Mucosa of rectum (tissue), 2 donors: ENCODE data around the gene NDUFB10.
A peak's percentile ranks its signal among the peaks of the same experiment; 100 is the strongest.

Experiments used
- H3K27ac ChIP-seq, 2 donors: one replicate each; pipeline ENCODE4 v1.7.0; 2013; ENCODE audit warnings: inconsistent platforms in 2 of 2, low read depth in 2 of 2, low read length in 2 of 2
- H3K27me3 ChIP-seq, 2 donors: one replicate each; pipeline ENCODE4 v1.7.0; 2013; ENCODE audit warnings: low read length in 2 of 2; ENCODE audit not compliant: control insufficient read depth in 2 of 2, insufficient read depth in 2 of 2
- H3K36me3 ChIP-seq, 2 donors: one replicate each; pipeline ENCODE4 v1.7.0; 2013; ENCODE audit warnings: low read length in 2 of 2; ENCODE audit not compliant: control insufficient read depth in 2 of 2, insufficient read depth in 2 of 2
- H3K4me1 ChIP-seq, 2 donors: one replicate each; pipeline ENCODE4 v1.7.0; 2013; ENCODE audit warnings: low read length in 2 of 2, mild to moderate bottlenecking in 1 of 2; ENCODE audit not compliant: control insufficient read depth in 2 of 2, insufficient read depth in 2 of 2
- H3K4me3 ChIP-seq, 2 donors: one replicate each; pipeline ENCODE4 v1.7.0; 2013; ENCODE audit warnings: low read length in 2 of 2
- H3K9ac ChIP-seq, 2 donors: one replicate each; pipeline ENCODE4 v1.7.0; 2013; ENCODE audit warnings: low read length in 2 of 2, low read depth in 1 of 2, mild to moderate bottlenecking in 1 of 2
- H3K9me3 ChIP-seq, 2 donors: one replicate each; pipeline ENCODE4 v1.7.0; 2013; ENCODE audit warnings: low read length in 2 of 2; ENCODE audit not compliant: control insufficient read depth in 2 of 2
- donor health status: healthy.
- donor health status: Normal muscosa, but diverticular disease.

The NDUFB10 gene

DNA sequence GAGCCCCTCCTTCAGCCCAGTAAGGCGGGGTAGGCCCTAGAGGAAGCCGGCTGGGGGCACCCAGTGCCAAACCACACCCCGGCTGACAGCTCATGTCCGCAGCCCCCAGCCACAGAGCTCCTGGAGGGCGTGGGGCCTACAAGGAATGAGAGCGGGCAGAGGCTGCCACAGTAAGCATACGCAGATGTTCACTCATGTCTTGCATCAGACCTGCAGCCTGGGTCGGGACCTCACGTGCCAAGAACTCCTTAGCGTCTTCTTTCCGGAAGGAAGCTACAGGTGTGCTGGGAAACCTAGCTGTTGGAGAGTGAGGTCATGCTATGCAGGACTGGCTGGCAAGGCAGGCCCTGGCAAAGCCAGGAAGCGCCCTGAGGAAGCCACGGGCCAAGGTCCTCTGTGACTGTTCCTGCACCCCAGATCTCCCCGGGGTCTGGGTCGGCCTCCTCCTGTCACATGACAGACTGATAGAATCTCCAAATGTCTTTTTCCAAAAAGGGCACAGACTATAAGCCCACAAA, 48.7 kb downstream of the NDUFB10 start:
- Histone ChIP-seq H3K36me3 (peaks cover 0 to 2% of the 10 kb centered on the region in 2 donors), H3K27me3 (no peaks in the 10 kb centered on the region), H3K4me3 (peak overlapping the region; percentile 81 to 84), H3K4me1 (peaks cover 39 to 43% of the 10 kb centered on the region in 2 donors), H3K9ac (peak overlapping the region; percentile 93 to 95), H3K27ac (peak overlapping the region; percentile 84 to 85), H3K9me3 (no peaks in the 10 kb centered on the region)

DNA sequence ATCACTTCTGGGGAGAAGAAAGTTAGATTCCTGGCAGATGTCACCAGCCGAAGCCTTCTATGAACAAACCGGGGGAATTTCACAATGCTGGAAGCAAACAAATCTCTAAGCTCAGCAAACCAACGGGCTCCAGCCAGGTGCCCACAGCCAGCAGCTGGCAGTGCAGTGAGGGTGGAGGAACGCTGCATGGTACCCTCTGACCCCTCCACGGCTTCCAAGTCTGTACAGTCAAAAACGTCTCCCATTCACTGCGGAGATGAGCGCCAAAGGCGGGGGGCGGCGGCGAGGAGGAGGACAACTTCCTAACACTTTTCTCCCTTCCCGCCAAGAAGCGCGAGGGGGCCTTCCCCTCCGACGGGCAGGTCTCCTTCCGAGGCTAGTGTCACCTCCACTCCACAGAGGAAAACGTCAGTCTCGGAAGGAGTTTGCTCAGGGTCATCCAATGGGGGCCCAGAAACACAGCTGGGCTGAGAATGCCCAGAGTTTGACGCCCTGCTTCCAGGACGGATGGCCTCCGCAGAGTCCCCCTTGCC, 49.4 kb downstream of the NDUFB10 start:
- no peaks in the 10 kb centered on the region for H3K36me3 ChIP-seq
- peak overlapping the region; percentile 81 to 84 for H3K4me3 ChIP-seq
- H3K4me1 ChIP-seq: peaks cover 37 to 40% of the 10 kb centered on the region in 2 donors
- peak overlapping the region; percentile 84 to 85 for H3K27ac ChIP-seq
- peak overlapping the region; percentile 93 to 95 for H3K9ac ChIP-seq
- H3K27me3 ChIP-seq: no peaks in the 10 kb centered on the region
- H3K9me3 ChIP-seq: no peaks in the 10 kb centered on the region

DNA sequence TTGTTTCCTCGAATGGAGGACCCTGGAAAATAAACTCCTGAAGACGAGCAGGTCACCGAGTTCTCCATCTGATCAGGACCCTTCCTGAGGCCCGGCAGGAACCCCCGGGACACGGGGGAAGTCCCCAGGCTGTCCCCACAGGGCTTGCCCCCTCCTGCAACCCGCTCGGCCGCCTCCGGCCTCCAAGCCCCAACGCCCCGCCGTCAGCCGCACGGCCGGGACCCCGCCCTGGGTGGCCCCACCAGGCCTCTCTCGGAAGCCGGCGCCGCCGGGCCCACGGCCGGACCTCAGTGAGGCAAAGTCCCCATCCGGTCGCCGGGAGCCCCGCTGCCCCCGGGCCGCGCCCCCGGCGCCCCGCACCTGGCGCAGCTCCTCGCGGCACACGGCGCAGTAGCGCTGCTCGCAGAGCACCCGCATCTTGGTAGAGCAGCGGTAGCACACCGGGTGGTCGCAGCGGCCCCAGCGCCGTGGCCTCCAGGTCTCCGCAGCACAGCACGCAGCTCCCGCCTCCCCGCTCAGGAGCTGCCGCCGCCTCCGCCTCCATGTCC, 49.9 kb downstream of the NDUFB10 start:
- Histone ChIP-seq H3K36me3 (no peaks in the 10 kb centered on the region), H3K27ac (peak overlapping the region; percentile 84 to 85)

DNA sequence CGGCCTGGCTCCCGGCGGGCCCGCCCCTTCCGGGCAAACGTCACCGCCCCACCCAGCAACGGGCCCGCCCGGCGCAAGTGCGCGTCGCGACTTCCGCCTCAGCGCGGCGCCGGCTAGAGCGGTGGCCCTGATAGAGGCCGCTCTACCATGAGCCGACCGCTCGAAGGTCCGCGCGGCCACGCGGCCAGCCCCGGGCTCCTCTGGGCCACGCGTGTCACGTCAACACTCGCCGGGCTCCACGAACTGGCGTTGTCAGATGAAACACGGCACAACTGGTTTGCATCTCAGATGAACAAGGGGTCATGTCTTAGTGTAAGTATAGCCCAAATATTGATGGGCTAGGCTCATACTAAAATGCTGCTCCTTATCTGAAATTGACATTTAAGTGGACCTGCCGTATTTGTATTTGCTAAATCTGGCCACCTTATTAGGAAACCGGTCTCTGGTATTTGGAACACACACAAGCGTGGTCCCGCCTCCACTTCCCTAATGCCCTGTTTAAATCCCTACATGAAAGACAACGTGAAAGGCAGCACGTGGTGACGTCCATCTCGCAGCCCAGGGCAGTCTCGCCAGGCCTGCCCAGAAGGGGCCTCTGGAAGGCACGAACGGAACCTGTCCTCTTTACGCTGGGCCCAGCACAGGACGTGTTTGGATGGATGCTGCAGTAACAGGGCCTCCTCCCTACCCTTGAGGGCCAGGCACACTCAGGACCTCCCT, 50.6 kb downstream of the NDUFB10 start, which contains the start of gene ZNF598:
ZNF598 (minus strand) TSS at position 31 of the 720 bp plus-strand sequence.
- Histone ChIP-seq H3K9me3 (no peaks in the 10 kb centered on the region), H3K4me1 (peaks cover 27 to 32% of the 10 kb centered on the region in 2 donors)

More for the DNA sequence above, 49.9 kb downstream of the NDUFB10 start:
- Histone ChIP-seq H3K4me3 (peak overlapping the region; percentile 81 to 84), H3K4me1 (peaks cover 32 to 36% of the 10 kb centered on the region in 2 donors), H3K27me3 (no peaks in the 10 kb centered on the region), H3K9me3 (no peaks in the 10 kb centered on the region), H3K9ac (peak overlapping the region; percentile 93 to 95)

More for the DNA sequence above, 50.6 kb downstream of the NDUFB10 start, which contains the start of gene ZNF598:
- Histone ChIP-seq H3K27ac (peak within 1 kb of the TSS; percentile 84 to 90), H3K27me3 (no peaks in the 10 kb centered on the region), H3K9ac (peak within 1 kb of the TSS; percentile 93 to 95), H3K36me3 (no peaks in the 10 kb centered on the region), H3K4me3 (peak within 1 kb of the TSS; percentile 81 to 84)
